B cell (primary cell): Measurements from ENCODE around the gene SLC33A1. TPM values are rescaled to one million over a fixed set of nuclear protein-coding genes. Genes with fewer than 3 reads are reported as not detected.
A peak's percentile ranks its signal among the peaks of the same experiment; 100 is the strongest.
"Not testable (repeated sequence)": the region's sequence is repeated elsewhere in the genome, so short reads cannot be mapped to it uniquely, and the experiment has no call there.

Experiments used
- ATAC-seq: fragments of 200-7000 bp; cut with Tn5 transposase; one replicate; pipeline ENCODE4 v1.10.0; 2021; ENCODE audit warnings: low read depth, mild to moderate bottlenecking, moderate number of reproducible peaks, moderate library complexity
- CTCF ChIA-PET: fragments of 350-600 bp; sonication (Branson Sonifier 250); formaldehyde crosslinking; loops from one replicate; lab custom pipeline; 2021; ENCODE audit warnings: antibody characterized with exemption, inconsistent platforms; lab: Charles Lee
- POLR2A ChIA-PET: fragments of 350-600 bp; sonication (Branson Sonifier 250); formaldehyde crosslinking; loops from one replicate; lab custom pipeline; 2021; ENCODE audit warnings: antibody characterized with exemption; lab: Charles Lee
- DNase-seq: peaks from one replicate; pipeline ENCODE4 v3.0.0; 2013
- H2AFZ ChIP-seq: 2 replicates; pipeline ENCODE4 v1.6.1; 2012; ENCODE audit warnings: mild to moderate bottlenecking, low read depth, low read length; ENCODE audit not compliant: insufficient read depth, poor library complexity, severe bottlenecking
- H3K27ac ChIP-seq, 2 donors: 1 replicate in 1 of 2; 2 replicates in 1 of 2; pipeline ENCODE4 v1.5.1; 2012 to 2013; ENCODE audit warnings: low read length in 2 of 2, mild to moderate bottlenecking in 2 of 2, moderate library complexity in 1 of 2
- H3K27me3 ChIP-seq, 4 experiments: fragments of 200-600 bp in 1 of 4; sonication (generic) in 1 of 4; replicated peaks in 1 of 4; 1 replicate in 2 of 4; 2 replicates in 2 of 4; pipeline versions ENCODE4 v1.6.1 to v1.7.0; 2013 to 2016; ENCODE audit warnings: low read length in 3 of 4, mild to moderate bottlenecking in 2 of 4, mixed read lengths in 1 of 4, moderate library complexity in 1 of 4; ENCODE audit not compliant: insufficient read depth in 4 of 4, control insufficient read depth in 3 of 4; ENCODE audit errors: control extremely low read depth in 1 of 4
- H3K36me3 ChIP-seq, 2 experiments: replicated peaks in 1 of 2; 1 replicate in 1 of 2; 2 replicates in 1 of 2; pipeline versions ENCODE4 v1.6.1 to v1.7.1; 2013; ENCODE audit warnings: low read length in 1 of 2; ENCODE audit not compliant: insufficient read depth in 2 of 2, control insufficient read depth in 1 of 2; ENCODE audit errors: control extremely low read depth in 1 of 2, extremely low read depth in 1 of 2
- H3K4me1 ChIP-seq, 2 donors: fragments of 200-600 bp in 1 of 2; sonication (generic) in 1 of 2; 1 replicate in 1 of 2; 2 replicates in 1 of 2; pipeline versions ENCODE4 v1.5.1 to v1.6.1; 2013 to 2017; ENCODE audit warnings: low read length in 2 of 2; ENCODE audit not compliant: control insufficient read depth in 2 of 2, insufficient read depth in 2 of 2
- H3K4me2 ChIP-seq: replicated peaks from 2 replicates; pipeline ENCODE3; 2012; ENCODE audit warnings: mild to moderate bottlenecking, low read depth, low read length; ENCODE audit not compliant: poor library complexity, severe bottlenecking
- H3K4me3 ChIP-seq, 5 experiments: fragments of 200-600 bp in 1 of 5; sonication (generic) in 1 of 5; 1 replicate in 3 of 5; 2 replicates in 2 of 5; pipeline versions ENCODE4 v1.5.1 to v1.7.0; 2011 to 2016; ENCODE audit warnings: low read length in 4 of 5, mild to moderate bottlenecking in 4 of 5, low read depth in 2 of 5, control low read depth in 1 of 5, moderate library complexity in 1 of 5; ENCODE audit not compliant: insufficient read depth in 1 of 5; ENCODE audit errors: control extremely low read depth in 1 of 5, extremely low read depth in 1 of 5
- H3K79me2 ChIP-seq: fragments of 200-600 bp; sonication (generic); one replicate; pipeline ENCODE4 v1.6.0; 2016; ENCODE audit warnings: low read length; ENCODE audit not compliant: control insufficient read depth, insufficient read depth
- H3K9ac ChIP-seq: fragments of 200-600 bp; sonication (generic); 2 replicates; pipeline ENCODE4 v1.6.1; 2017; ENCODE audit warnings: mild to moderate bottlenecking, low read length, moderate library complexity
- H3K9me3 ChIP-seq, 3 donors: one replicate each; pipeline versions ENCODE4 v1.6.1 to v1.7.1; 2013; ENCODE audit warnings: low read length in 2 of 3; ENCODE audit not compliant: control insufficient read depth in 2 of 3, insufficient read depth in 1 of 3; ENCODE audit errors: control extremely low read depth in 1 of 3
- H4K20me1 ChIP-seq: 2 replicates; pipeline ENCODE4 v1.6.0; 2012; ENCODE audit warnings: mild to moderate bottlenecking, low read length; ENCODE audit not compliant: insufficient read depth, control insufficient read depth, poor library complexity, severe bottlenecking
- H3K27ac Mint-ChIP-seq: one replicate; pipeline ENCODE4 v1.8.0; 2021; ENCODE audit warnings: mixed read lengths
- H3K27me3 Mint-ChIP-seq: one replicate; pipeline ENCODE4 v1.8.0; 2021; ENCODE audit warnings: mixed read lengths
- H3K4me1 Mint-ChIP-seq: one replicate; pipeline ENCODE4 v1.8.0; 2021; ENCODE audit warnings: mixed read lengths
- H3K4me3 Mint-ChIP-seq: one replicate; pipeline ENCODE4 v1.8.0; 2021; ENCODE audit warnings: mixed read lengths
- H3K9me3 Mint-ChIP-seq: one replicate; pipeline ENCODE4 v1.8.0; 2022; ENCODE audit warnings: mixed read lengths; ENCODE audit not compliant: insufficient read depth
- CTCF ChIP-seq: fragments of 200-600 bp; IDR thresholded peaks from one replicate; pipeline ENCODE4 v1.8.0; 2022; ENCODE audit warnings: antibody characterized with exemption, mild to moderate bottlenecking
- EZH2 ChIP-seq: IDR thresholded peaks from 2 replicates; pipeline ENCODE4 v1.6.1; 2012; ENCODE audit warnings: borderline replicate concordance, low read depth, mild to moderate bottlenecking, moderate library complexity, low read length; ENCODE audit not compliant: insufficient read depth, poor library complexity, severe bottlenecking
- WGBS: methylation state at CpG from one replicate; pipeline ENCODE4 v1.1.5; 2013; ENCODE audit warnings: missing lambda C conversion rate; ENCODE audit not compliant: insufficient coverage; 5-methylcytosine and 5-hydroxymethylcytosine counted together
- intact Hi-C: fragments of 100-400 bp; cut with micrococcal nuclease; formaldehyde crosslinking; loops from one replicate; pipeline ENCODE4 v1.10.0; 2022
- polyA plus RNA-seq: library from polyadenylated mRNA; depleted of rRNA; stranded (reverse); fragments of >200 nt; gene quantifications from 2 replicates; pipeline ENCODE4 v1.2.3, GENCODE V29; 2012
- total RNA-seq, 2 donors: library from RNA; stranded (reverse); fragments of 120-200 nt in 1 of 2; gene quantifications; 1 replicate in 1 of 2; 2 replicates in 1 of 2; pipeline versions ENCODE4 v1.2.3 to v1.2.4, GENCODE V29; 2013 to 2022

SLC33A1 gene
- total and polyA plus RNA-seq, 2 donors (not counting 1 experiment from before 2014, with no cell fraction given): 15.0 to 29.4 TPM

GRCh38 chr3:155843569-155843968, 10.7 kb downstream of the SLC33A1 start:
- Mint-ChIP-seq H3K27ac (no peak overlapping the region), H3K4me3 (no peak overlapping the region), H3K4me1 (peaks cover 27% of the 10 kb centered on the region), H3K27me3 (no peaks in the 10 kb centered on the region), H3K9me3 (no peaks in the 10 kb centered on the region)
- Histone ChIP-seq H3K9me3 (no peaks in the 10 kb centered on the region), H4K20me1 (peaks cover 12% of the 10 kb centered on the region), H3K4me3 (no peak overlapping the region), H3K36me3 (no peaks in the 10 kb centered on the region), H3K27me3 (no peaks in the 10 kb centered on the region), H2AFZ (no peak overlapping the region), H3K4me1 (peaks cover 0 to 6% of the 10 kb centered on the region in 2 donors), H3K9ac (no peak overlapping the region), H3K27ac (peak overlapping the region in 1 of 2 donors; percentile 10), H3K79me2 (peaks cover 36% of the 10 kb centered on the region), H3K4me2 (no peak overlapping the region)
- DNase-seq (no peak), ATAC-seq (no peak)
- ChIA-PET CTCF (no interaction called here), POLR2A (no interaction called here)
- WGBS: no CpG with 5 or more reads among the region's 1 CpG
- TF ChIP-seq EZH2 (no peak), CTCF (no peak)
- intact Hi-C loops: no loop called here

GRCh38 chr3:155835341-155836071, 18.7 kb downstream of the SLC33A1 start:
- Histone ChIP-seq H3K4me1 (no peaks in the 10 kb centered on the region), H3K36me3 (peaks cover 5 to 9% of the 10 kb centered on the region in 2 experiments), H3K79me2 (no peaks in the 10 kb centered on the region), H3K9me3 (no peaks in the 10 kb centered on the region), H2AFZ (no peak overlapping the region), H3K4me3 (no peak overlapping the region), H3K4me2 (no peak overlapping the region), H3K27me3 (no peaks in the 10 kb centered on the region), H4K20me1 (no peaks in the 10 kb centered on the region), H3K27ac (no peak overlapping the region), H3K9ac (no peak overlapping the region)
- no peaks in the 10 kb centered on the region for H3K4me1 Mint-ChIP-seq
- no peaks in the 10 kb centered on the region for H3K27me3 Mint-ChIP-seq
- WGBS: 100% methylated on average over 5 of the region's 9 CpGs
- ChIA-PET CTCF (no interaction called here), POLR2A (no interaction called here)
- DNase-seq (no peak), ATAC-seq (no peak)
- H3K9me3 Mint-ChIP-seq: no peaks in the 10 kb centered on the region
- no peak overlapping the region for H3K27ac Mint-ChIP-seq
- no peak for TF ChIP-seq CTCF
- no peak for TF ChIP-seq EZH2
- no peak overlapping the region for H3K4me3 Mint-ChIP-seq
- intact Hi-C loops: no loop called here

- POLR2A ChIA-PET: not testable (repeated sequence)
Observed at GRCh38 chr3:155828490-155829098, 25.6 kb downstream of the SLC33A1 start.

More at GRCh38 chr3:155828490-155829098, 25.6 kb downstream of the SLC33A1 start:
- H3K27ac Mint-ChIP-seq, H3K27me3 Mint-ChIP-seq, H3K4me3 ChIP-seq, H3K4me3 Mint-ChIP-seq, intact Hi-C loops, H4K20me1 ChIP-seq, H3K27me3 ChIP-seq, H3K9me3 Mint-ChIP-seq, CTCF ChIA-PET, H3K9me3 ChIP-seq, H3K9ac ChIP-seq, DNase-seq, H3K4me2 ChIP-seq, H3K4me1 ChIP-seq, H3K4me1 Mint-ChIP-seq, H2AFZ ChIP-seq, H3K27ac ChIP-seq, H3K79me2 ChIP-seq, ATAC-seq: not testable (repeated sequence)
- WGBS: 95% methylated on average over 3 of the region's 13 CpGs
- peaks cover 5 to 15% of the 10 kb centered on the region in 2 experiments for H3K36me3 ChIP-seq
